Left lung (tissue), 10 donors: ENCODE results near the gene TRAPPC6A. TPM values are rescaled to one million over a fixed set of nuclear protein-coding genes. Genes with fewer than 3 reads are reported as not detected.

Experiments used
- ATAC-seq: fragments of 200-7000 bp; cut with Tn5 transposase; one replicate; pipeline ENCODE4 v1.9.1; 2020; ENCODE audit warnings: moderate library complexity
- DNase-seq, 4 donors: peaks; one replicate each; pipeline ENCODE4 v3.0.0-alpha.2; 2013 to 2020
- H3K27ac ChIP-seq, 2 donors: fragments of 200-600 bp; sonication (generic) in 1 of 2; one replicate each; pipeline versions ENCODE4 v1.5.0 to v1.8.0; 2020 to 2021
- H3K27me3 ChIP-seq, 2 donors: fragments of 200-600 bp; sonication (generic) in 1 of 2; one replicate each; pipeline versions ENCODE4 v1.5.0 to v1.8.0; 2020 to 2021
- H3K36me3 ChIP-seq, 2 donors: fragments of 200-600 bp; sonication (generic) in 1 of 2; one replicate each; pipeline versions ENCODE4 v1.5.0 to v1.8.0; 2020 to 2021
- H3K4me1 ChIP-seq, 2 donors: fragments of 200-600 bp; one replicate each; pipeline ENCODE4 v1.8.0; 2021
- H3K4me3 ChIP-seq, 2 donors: fragments of 200-600 bp; sonication (generic) in 1 of 2; one replicate each; pipeline versions ENCODE4 v1.5.0 to v1.8.0; 2020 to 2021; ENCODE audit warnings: mild to moderate bottlenecking in 1 of 2
- H3K9me3 ChIP-seq, 2 donors: fragments of 200-600 bp; sonication (generic) in 1 of 2; one replicate each; pipeline versions ENCODE4 v1.5.0 to v1.8.0; 2020 to 2021
- CTCF ChIP-seq, 2 donors: fragments of 200-600 bp; sonication (generic) in 1 of 2; IDR thresholded peaks; one replicate each; pipeline versions ENCODE4 v1.5.0 to v1.8.0; 2021; ENCODE audit warnings: antibody characterized with exemption in 2 of 2
- intact Hi-C, 2 donors: fragments of 100-400 bp; cut with DNase I; formaldehyde crosslinking; loops; one replicate each; pipeline versions ENCODE4 v1.11.2 to v1.14.2; 2022
- polyA plus RNA-seq, 6 donors: library from polyadenylated mRNA; unstranded; fragments of 120-200 nt; gene quantifications; one replicate each; pipeline ENCODE4 v1.2.1, GENCODE V29; 2013; ENCODE audit not compliant: insufficient read length in 6 of 6
- total RNA-seq, 2 donors: library from RNA; stranded (reverse); fragmentation: NEBNext Ultra II Directional; extraction: Animal tissue kit (Norgen Biotek cat#: 25700); gene quantifications; one replicate each; pipeline ENCODE4 v1.2.1, GENCODE V29; 2021
- donor health status: DM: no; HTN: yes; CAD: no.
- donor health status: DM: no; HTN: no; CAD: no.

TRAPPC6A gene
- total and polyA plus RNA-seq, 8 donors = 13.0 to 28.9 (median 23.2) TPM

DNA sequence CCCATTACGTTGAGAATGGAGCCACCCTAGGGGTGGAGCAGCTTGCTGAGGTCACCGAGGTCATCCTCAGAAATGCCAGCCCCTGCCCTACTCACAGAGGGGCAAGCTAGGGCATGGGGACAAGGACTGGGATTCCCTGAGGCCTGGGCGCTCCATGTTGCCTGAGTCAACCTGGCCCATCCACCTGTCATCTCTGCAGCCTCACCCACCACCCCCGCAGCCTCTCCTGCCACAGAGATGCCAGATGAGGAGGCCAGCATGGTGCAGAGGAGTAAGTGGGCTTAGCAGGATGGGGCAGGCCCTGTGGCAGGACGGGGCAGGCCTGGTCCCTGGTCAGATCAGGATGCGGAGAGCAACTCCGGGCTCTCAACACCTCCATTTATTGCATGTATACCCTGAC, 26.7 kb downstream of the TRAPPC6A start:
- DNase-seq (no peak), ATAC-seq (no peak)
- Histone ChIP-seq H3K36me3 (peaks cover 0 to 25% of the 10 kb centered on the region in 2 donors), H3K27ac (no peak overlapping the region), H3K27me3 (peaks cover 29 to 61% of the 10 kb centered on the region in 2 donors), H3K4me3 (no peak overlapping the region), H3K9me3 (no peaks in the 10 kb centered on the region), H3K4me1 (peaks cover 22 to 29% of the 10 kb centered on the region in 2 donors)
- TF ChIP-seq CTCF (IDR thresholded peaks at IDR 0.05) = no peak
- intact Hi-C loops = no loop called here

GRCh38 chr19:45150751-45151281, 27.2 kb downstream of the TRAPPC6A start:
- TF ChIP-seq CTCF (IDR thresholded peaks at IDR 0.05) = no peak
- ATAC-seq (no peak), DNase-seq (no peak)
- Histone ChIP-seq H3K27ac (no peak overlapping the region), H3K4me3 (no peak overlapping the region), H3K27me3 (peaks cover 29 to 56% of the 10 kb centered on the region in 2 donors), H3K36me3 (peaks cover 0 to 30% of the 10 kb centered on the region in 2 donors), H3K9me3 (no peaks in the 10 kb centered on the region), H3K4me1 (peaks cover 22 to 29% of the 10 kb centered on the region in 2 donors)
- intact Hi-C loops = no loop called here

GRCh38 chr19:45150180-45150579, 27.9 kb downstream of the TRAPPC6A start:
- Histone ChIP-seq H3K27ac (no peak overlapping the region), H3K27me3 (peaks cover 29 to 49% of the 10 kb centered on the region in 2 donors), H3K4me1 (peaks cover 22 to 29% of the 10 kb centered on the region in 2 donors), H3K4me3 (no peak overlapping the region), H3K9me3 (no peaks in the 10 kb centered on the region), H3K36me3 (peaks cover 0 to 36% of the 10 kb centered on the region in 2 donors)
- intact Hi-C loops = no loop called here
- TF ChIP-seq CTCF (IDR thresholded peaks at IDR 0.05) = no peak
- ATAC-seq (no peak), DNase-seq (no peak)

DNA sequence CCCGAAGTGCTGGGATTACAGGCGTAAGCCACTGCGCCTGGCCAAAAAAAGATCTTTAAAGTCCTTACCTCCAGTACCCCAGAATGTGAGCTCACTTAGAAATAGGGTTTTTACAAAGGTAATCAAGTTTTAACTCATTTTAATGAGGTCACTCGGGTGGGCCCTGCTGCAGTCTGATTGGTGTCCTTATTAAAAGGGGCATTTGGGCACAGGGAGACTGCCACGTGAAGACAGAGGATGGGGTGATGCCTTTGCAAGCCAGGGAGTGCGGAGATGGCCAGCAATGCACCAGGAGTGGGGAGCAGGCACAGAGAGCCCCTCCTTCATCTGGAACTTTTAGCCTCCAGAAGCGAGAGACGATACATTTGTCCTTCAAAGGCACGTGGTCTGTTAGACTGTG, 28.9 kb downstream of the TRAPPC6A start:
- no peak for TF ChIP-seq CTCF (IDR thresholded peaks at IDR 0.05)
- peaks cover 22 to 25% of the 10 kb centered on the region in 2 donors for H3K4me1 ChIP-seq
- no peak overlapping the region for H3K4me3 ChIP-seq
- peaks cover 29 to 39% of the 10 kb centered on the region in 2 donors for H3K27me3 ChIP-seq
- intact Hi-C loops = no loop called here
- peaks cover 0 to 46% of the 10 kb centered on the region in 2 donors for H3K36me3 ChIP-seq
- no peaks in the 10 kb centered on the region for H3K9me3 ChIP-seq
- no peak overlapping the region for H3K27ac ChIP-seq
- ATAC-seq (no peak), DNase-seq (no peak)

DNA sequence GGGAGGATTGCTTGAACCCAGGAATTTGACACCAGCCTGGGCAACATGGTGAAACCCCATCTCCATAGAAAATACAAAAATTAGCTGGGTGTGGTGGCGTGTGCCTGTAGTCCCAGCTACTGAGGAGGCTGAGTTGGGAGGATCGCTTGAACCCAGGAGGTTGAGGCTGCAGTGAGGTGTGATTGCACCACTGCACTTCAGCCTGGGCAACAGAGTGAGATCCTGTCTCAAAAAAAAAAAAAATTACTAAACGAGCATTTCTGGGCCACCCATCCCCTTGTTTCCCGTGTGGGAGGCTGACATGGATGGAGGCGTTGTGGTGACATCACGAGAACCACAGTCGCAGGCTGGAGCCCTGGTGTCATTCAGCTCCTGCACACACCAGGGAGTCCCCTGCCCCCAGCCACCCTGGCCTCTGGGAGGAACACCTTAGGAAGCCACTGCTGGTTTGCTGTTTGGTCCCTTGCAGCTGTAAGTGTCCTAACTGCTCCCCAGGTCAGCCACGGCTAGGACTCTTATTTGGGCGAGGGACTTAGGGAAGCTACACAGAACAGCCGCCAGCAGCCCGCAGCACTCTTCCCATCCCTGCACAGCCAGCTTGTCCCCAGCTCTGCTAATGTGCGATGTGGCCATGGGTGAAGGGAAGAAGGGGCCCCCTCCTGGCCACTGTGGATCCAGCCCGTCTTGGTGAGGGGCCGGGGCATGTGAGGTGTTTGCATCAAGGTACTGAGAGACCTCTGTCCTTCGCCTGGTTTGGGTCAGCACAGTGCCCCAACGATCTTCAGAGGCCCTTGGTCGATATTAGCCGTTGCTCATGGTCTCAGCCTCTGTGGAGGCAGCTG, 30.0 kb downstream of the TRAPPC6A start:
- peaks cover 14% of the 10 kb centered on the region in 2 donors for H3K4me1 ChIP-seq
- no peak for TF ChIP-seq CTCF (IDR thresholded peaks at IDR 0.05)
- DNase-seq (no peak), ATAC-seq (no peak)
- H3K36me3 ChIP-seq = peaks cover 0 to 56% of the 10 kb centered on the region in 2 donors
- no peaks in the 10 kb centered on the region for H3K9me3 ChIP-seq
- H3K27me3 ChIP-seq = peaks cover 20 to 28% of the 10 kb centered on the region in 2 donors
- no peak overlapping the region for H3K4me3 ChIP-seq
- no peak overlapping the region for H3K27ac ChIP-seq
- intact Hi-C loops = no loop called here
